Activated CD8-positive, alpha-beta T cell treated with anti-CD3 and anti-CD28 coated beads for 36 hours (primary cell): ENCODE results near the gene NRSN2. TPM values are rescaled to one million over a fixed set of nuclear protein-coding genes. Genes with fewer than 3 reads are reported as not detected.

Experiments
- ATAC-seq: fragments of 200-7000 bp; cut with Tn5 transposase; one replicate; pipeline ENCODE4 v1.10.0; 2021; ENCODE audit warnings: mild to moderate bottlenecking, moderate library complexity
- CTCF ChIA-PET: fragments of 350-600 bp; sonication (Branson Sonifier 250); formaldehyde crosslinking; loops from one replicate; lab custom pipeline; 2021; ENCODE audit warnings: antibody characterized with exemption; lab: Charles Lee
- POLR2A ChIA-PET: fragments of 350-600 bp; sonication (Branson Sonifier 250); formaldehyde crosslinking; loops from one replicate; lab custom pipeline; 2021; ENCODE audit warnings: antibody characterized with exemption; lab: Charles Lee
- DNase-seq: peaks from one replicate; pipeline ENCODE4 v3.0.0-alpha.2; 2020
- H3K27ac Mint-ChIP-seq: one replicate; pipeline ENCODE4 v1.8.0; 2021; ENCODE audit warnings: mild to moderate bottlenecking, mixed read lengths
- H3K27me3 Mint-ChIP-seq: one replicate; pipeline ENCODE4 v1.8.0; 2021; ENCODE audit warnings: mixed read lengths
- H3K36me3 Mint-ChIP-seq: one replicate; pipeline ENCODE4 v1.8.0; 2021; ENCODE audit warnings: low read depth, mixed read lengths
- H3K4me1 Mint-ChIP-seq: one replicate; pipeline ENCODE4 v1.8.0; 2021; ENCODE audit warnings: low read depth, mixed read lengths
- H3K4me3 Mint-ChIP-seq: one replicate; pipeline ENCODE4 v1.8.0; 2021; ENCODE audit warnings: mild to moderate bottlenecking, moderate library complexity, mixed read lengths
- H3K9me3 Mint-ChIP-seq: one replicate; pipeline ENCODE4 v1.8.0; 2021; ENCODE audit warnings: mixed read lengths
- CTCF ChIP-seq: fragments of 200-600 bp; IDR thresholded peaks from one replicate; pipeline ENCODE4 v1.8.0; 2022; ENCODE audit warnings: antibody characterized with exemption, mild to moderate bottlenecking
- intact Hi-C: fragments of 100-400 bp; cut with micrococcal nuclease; formaldehyde crosslinking; loops from one replicate; pipeline ENCODE4 v1.10.0; 2022
- total RNA-seq, 2 experiments: library from RNA; stranded (reverse); gene quantifications; one replicate each; pipeline ENCODE4 v1.2.3, GENCODE V29; 2021

NRSN2 gene
- total RNA-seq, 2 experiments from 2014 or later: 8.0 to 8.7 TPM

- CTCF ChIA-PET: interaction anchor here (4.3 kb wide), 1 partner anchor 61 kb away, joined by 45 read pairs; no protein-coding TSS in a partner anchor
- ATAC-seq (peak; percentile 50), DNase-seq (peak; percentile 92)
- no peaks in the 10 kb centered on the region for H3K27me3 Mint-ChIP-seq
- peak overlapping the region; percentile 78 for H3K4me3 Mint-ChIP-seq
- intact Hi-C loops: no loop called here
- peaks cover 7% of the 10 kb centered on the region for H3K36me3 Mint-ChIP-seq
- POLR2A ChIA-PET: interaction anchor here (0.6 kb wide), 1 partner anchor 52 kb away, joined by 3 read pairs; no protein-coding TSS in a partner anchor
- H3K27ac Mint-ChIP-seq: peak overlapping the region; percentile 75
- no peak for TF ChIP-seq CTCF
- H3K9me3 Mint-ChIP-seq: no peaks in the 10 kb centered on the region
- H3K4me1 Mint-ChIP-seq: peaks cover 27% of the 10 kb centered on the region
These were observed 19.5 kb upstream of the NRSN2 start for GRCh38 chr20:327186-328026.

GRCh38 chr20:328027-328974 is 18.6 kb upstream of the NRSN2 start:
- DNase-seq (no peak), ATAC-seq (no peak)
- intact Hi-C loops: no loop called here
- Mint-ChIP-seq H3K4me3 (peak overlapping the region; percentile 78), H3K9me3 (no peaks in the 10 kb centered on the region), H3K4me1 (peaks cover 27% of the 10 kb centered on the region), H3K36me3 (peaks cover 7% of the 10 kb centered on the region), H3K27me3 (no peaks in the 10 kb centered on the region), H3K27ac (peak overlapping the region; percentile 75)
- CTCF ChIA-PET: interaction anchor here (1.1 to 4.3 kb wide), 5 partner anchors 11 to 62 kb away, joined by 3 to 45 read pairs (median 3); no protein-coding TSS in a partner anchor
- TF ChIP-seq CTCF: no peak
- POLR2A ChIA-PET: no interaction called here

GRCh38 chr20:328975-329695 is 17.8 kb upstream of the NRSN2 start:
- ChIA-PET POLR2A (interaction anchor here (1.0 to 2.7 kb wide), 3 partner anchors 31 to 213 kb away, joined by 3 to 15 read pairs (median 6); partner anchors contain the start of gene ZCCHC3), CTCF (interaction anchor here (0.8 to 4.3 kb wide), 10 partner anchors 10 to 183 kb away, joined by 3 to 45 read pairs (median 3); partner anchors contain the start of gene DEFB129)
- DNase-seq: no peak
- no peaks in the 10 kb centered on the region for H3K9me3 Mint-ChIP-seq
- intact Hi-C loops: no loop called here
- H3K27ac Mint-ChIP-seq: peak overlapping the region; percentile 68
- no peak for ATAC-seq
- peaks cover 7% of the 10 kb centered on the region for H3K36me3 Mint-ChIP-seq
- H3K27me3 Mint-ChIP-seq: no peaks in the 10 kb centered on the region
- peak overlapping the region; percentile 78 for H3K4me3 Mint-ChIP-seq
- TF ChIP-seq CTCF: no peak
- peaks cover 19% of the 10 kb centered on the region for H3K4me1 Mint-ChIP-seq

- no peak for TF ChIP-seq CTCF
- Mint-ChIP-seq H3K27ac (no peak overlapping the region), H3K4me1 (peaks cover 17% of the 10 kb centered on the region), H3K4me3 (no peak overlapping the region), H3K9me3 (no peaks in the 10 kb centered on the region), H3K36me3 (peaks cover 7% of the 10 kb centered on the region), H3K27me3 (no peaks in the 10 kb centered on the region)
- ChIA-PET CTCF (interaction anchor here (0.7 to 4.3 kb wide), 24 partner anchors 8 to 182 kb away, joined by 3 to 45 read pairs (median 8); partner anchors contain the start of genes DEFB129, DEFB132, NRSN2 and TRIB3), POLR2A (interaction anchor here (1.0 to 2.7 kb wide), 3 partner anchors 32 to 213 kb away, joined by 3 to 15 read pairs (median 6); partner anchors contain the start of gene ZCCHC3)
- no peak for DNase-seq
- ATAC-seq: no peak
- intact Hi-C loops: loop anchor here (5.0 kb wide), 2 partner anchors 33 to 123 kb away; partner anchors contain the start of gene ZCCHC3
These were observed 17.1 kb upstream of the NRSN2 start for GRCh38 chr20:329851-330232.
